Fibroblast of skin of right biceps (primary cell): ENCODE data around the gene LYPLAL1.

Experiments used
- DNase-seq: peaks from one replicate; pipeline ENCODE4 v3.0.0-alpha.2; 2013

Gene LYPLAL1

DNA sequence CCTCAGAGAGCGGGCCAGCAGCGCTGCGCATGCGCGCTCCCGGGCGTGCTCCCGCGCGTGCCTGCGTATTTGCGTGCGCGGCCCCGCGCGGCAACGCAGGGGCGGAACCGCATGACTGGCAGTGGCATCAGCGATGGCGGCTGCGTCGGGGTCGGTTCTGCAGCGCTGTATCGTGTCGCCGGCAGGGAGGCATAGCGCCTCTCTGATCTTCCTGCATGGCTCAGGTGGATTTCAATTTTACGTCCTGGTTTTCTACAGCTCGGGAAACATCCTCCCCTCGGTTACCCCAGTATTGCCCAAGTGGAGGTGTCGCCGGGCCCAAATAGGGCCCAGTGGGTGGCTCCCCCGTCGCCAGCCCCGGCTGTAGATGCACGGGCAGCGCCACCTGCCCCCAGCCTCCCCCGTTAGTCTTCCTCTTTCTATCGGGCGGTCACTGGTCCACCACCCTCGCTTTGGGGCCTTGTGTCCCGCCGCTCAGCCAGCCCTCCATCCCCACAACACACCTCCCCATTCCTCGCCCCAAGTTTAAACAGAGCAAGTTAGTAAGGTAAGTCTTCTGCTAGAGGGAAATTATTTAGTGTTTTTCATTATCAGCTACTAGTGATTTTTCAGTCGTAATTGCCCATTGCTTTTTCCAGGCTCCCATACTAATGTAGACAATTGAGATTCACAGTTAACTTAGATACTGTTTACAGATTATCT lies at the start of gene LYPLAL1:
Gene LYPLAL1, plus strand, starts transcription at position 121 of the 702 bp plus-strand sequence. Its CDS starts 13 bp downstream, at position 134.
- peak; percentile 89 for DNase-seq

DNA sequence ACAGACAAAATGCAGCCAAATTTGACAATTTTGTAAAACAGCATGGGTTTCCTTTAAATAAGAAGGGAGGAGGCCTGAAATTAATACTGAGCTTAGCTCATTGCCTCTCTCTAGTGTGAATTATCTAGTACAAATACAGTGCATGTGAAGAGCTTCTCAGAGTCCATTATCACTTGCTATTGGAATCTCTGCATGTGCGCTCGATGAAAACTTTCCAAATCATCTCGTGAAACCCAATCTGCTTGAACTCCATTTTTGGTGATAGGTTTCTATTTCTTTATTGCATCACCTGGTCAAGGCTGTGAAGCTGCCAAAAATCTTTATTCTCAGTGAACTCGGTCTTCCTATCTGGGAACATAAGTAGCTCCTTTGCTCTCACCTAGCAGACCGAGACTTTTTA lies 49.5 kb upstream of the LYPLAL1 start:
- DNase-seq: no peak

- no peak for DNase-seq
Observed at GRCh38 chr1:219125342-219125741, 48.3 kb upstream of the LYPLAL1 start.

DNA sequence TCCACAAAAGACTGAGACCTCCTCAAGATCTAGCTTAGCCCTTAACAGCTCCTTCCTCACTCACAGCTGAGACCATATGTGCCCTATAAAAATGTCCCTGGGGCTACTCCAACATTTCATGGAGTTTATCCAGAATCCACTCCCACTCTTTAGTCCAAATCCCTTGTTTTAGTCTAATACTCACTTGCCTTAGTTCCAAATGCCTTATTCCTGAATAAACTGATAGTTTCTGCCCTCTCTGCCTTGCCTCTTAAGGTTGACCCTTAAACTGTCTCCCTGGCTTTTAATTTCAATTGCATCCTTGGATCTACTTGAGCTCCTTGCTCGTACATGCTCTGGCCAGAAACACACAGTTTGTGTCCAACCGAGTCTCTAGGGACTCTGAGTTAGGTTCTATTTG lies 47.3 kb upstream of the LYPLAL1 start:
- DNase-seq: no peak

- DNase-seq: no peak
Observed at GRCh38 chr1:219128957-219129356, 44.7 kb upstream of the LYPLAL1 start.

DNA sequence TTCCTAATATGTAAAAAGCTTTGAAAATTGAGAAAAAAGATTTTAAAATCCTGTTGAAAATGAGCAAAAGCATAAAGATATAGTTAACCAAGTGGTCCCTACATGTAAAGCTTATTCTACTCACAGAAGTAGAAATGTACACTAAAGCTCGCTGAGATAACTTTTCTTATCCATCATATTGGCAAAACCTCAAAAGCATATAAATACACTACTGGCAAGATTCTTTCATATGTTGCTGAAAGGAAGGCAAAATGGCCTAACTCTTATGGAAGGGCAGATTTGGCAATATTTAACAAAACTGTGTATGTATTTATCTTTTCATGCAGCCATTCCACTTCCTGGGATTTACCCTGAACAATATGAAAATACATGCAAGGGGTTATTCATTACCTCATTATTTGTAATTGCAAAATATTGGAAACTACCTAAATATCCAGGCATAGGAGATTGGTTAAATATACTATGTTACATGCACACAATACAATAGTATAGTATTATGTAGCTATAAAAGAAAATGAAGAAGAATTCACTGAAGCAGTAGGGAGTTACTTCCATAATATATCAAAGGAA lies 43.2 kb upstream of the LYPLAL1 start:
- no peak for DNase-seq

DNA sequence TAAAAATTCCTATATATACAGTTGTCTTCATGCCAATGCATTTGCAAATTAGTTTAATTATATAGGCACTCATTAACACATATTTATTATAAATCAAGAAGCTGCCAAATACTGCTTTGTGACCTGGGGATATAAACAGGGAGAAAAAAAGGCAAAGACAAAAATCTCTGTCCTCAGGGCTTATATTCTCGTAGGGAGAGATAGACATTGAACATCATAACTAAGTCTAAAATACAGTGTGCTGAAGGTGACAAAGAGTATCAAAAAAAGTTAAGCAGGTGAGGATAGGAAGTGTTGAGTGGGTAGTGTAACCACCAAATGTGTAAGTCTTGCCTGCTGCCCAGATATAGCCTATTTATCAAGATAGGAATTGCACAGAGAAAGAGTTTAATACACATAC lies 40.7 kb upstream of the LYPLAL1 start:
- no peak for DNase-seq

GRCh38 chr1:219138747-219139146 lies 34.9 kb upstream of the LYPLAL1 start:
- DNase-seq: no peak

GRCh38 chr1:219140303-219140877 lies 33.3 kb upstream of the LYPLAL1 start:
- DNase-seq: no peak

- peak; percentile 38 for DNase-seq
Observed at GRCh38 chr1:219143735-219144134, 29.9 kb upstream of the LYPLAL1 start.

GRCh38 chr1:219144658-219145315 lies 28.9 kb upstream of the LYPLAL1 start:
- no peak for DNase-seq

GRCh38 chr1:219147571-219148019 lies 26.1 kb upstream of the LYPLAL1 start:
- DNase-seq: no peak

GRCh38 chr1:219149009-219149577 lies 24.6 kb upstream of the LYPLAL1 start:
- DNase-seq: no peak

- DNase-seq: no peak
Observed at GRCh38 chr1:219149953-219150352, 23.7 kb upstream of the LYPLAL1 start.

- no peak for DNase-seq
Observed at GRCh38 chr1:219150913-219151312, 22.8 kb upstream of the LYPLAL1 start.

DNA sequence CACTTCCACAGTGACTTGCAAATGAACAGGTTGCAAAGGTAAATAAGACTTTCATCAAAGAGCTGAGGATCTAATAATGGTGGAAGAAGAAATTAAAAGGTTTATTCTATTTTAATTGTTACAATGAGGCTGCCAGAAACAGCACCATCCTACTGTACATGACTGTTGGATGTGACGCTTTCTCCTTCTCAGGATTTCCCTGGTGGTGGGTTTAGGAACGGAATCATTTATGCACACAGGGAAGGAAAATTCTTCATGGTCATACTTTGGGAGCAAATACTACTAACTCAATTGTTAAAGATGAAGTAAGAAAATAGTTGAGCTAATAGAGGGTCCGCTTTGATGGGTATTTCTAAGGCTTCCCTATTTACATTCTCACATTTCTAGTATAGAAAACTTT lies 22.2 kb upstream of the LYPLAL1 start:
- DNase-seq: no peak

DNA sequence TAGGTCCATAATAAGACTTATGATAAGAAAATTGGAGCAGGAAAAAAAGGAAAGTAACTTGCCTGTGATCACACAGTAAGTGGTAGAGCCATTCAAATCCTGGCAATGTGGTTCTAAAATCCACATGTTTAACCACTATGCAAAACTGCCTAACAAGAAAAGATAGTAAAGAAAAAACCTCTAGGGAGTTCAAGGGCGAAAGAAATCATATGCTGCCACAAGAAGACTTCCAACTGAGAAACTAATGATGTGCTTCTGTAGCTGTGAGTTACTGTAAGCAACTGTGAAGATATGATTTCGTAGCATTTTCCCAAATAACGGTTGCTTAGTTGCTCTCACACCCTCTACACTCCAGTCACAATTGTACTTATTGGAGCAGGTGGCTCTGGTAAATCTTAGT lies 20.9 kb upstream of the LYPLAL1 start:
- no peak for DNase-seq

DNA sequence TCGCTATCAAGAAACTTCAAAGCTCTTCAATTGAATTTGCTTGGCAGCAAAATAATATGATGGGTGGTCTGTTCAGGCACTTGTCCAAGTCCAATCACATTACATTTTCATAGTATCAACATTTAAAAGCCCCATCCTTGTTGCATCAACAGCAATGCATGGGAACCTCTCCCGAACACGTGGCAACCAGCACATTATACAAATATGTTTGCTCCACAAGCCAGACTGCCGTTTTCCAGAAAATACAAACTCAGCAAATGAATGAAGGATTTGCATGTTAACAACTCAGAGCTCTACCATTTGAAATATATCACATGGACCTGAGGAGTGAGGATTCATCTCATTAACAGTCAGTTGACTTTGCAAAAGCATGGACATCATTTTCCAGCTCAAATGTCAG lies 20.0 kb upstream of the LYPLAL1 start:
- peak; percentile 53 for DNase-seq

DNA sequence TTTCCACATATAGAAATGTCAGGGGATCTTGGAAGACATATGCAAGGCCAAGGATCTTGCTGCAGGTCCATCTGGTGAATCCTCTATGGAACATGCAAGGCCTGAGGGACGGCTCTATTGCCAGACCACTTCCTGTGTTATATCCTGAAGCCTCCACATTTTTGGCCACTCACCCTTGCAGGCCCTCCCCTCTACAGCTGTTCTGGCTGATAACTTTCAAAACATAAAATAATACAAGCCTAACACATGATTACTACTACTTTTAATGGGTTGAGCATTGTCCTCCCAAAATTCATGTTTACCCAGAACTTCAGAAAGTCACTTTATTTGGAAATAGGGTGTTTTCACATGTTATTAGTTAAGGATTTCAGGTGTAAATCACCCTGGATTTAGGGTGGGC lies 18.5 kb upstream of the LYPLAL1 start:
- DNase-seq: no peak

DNA sequence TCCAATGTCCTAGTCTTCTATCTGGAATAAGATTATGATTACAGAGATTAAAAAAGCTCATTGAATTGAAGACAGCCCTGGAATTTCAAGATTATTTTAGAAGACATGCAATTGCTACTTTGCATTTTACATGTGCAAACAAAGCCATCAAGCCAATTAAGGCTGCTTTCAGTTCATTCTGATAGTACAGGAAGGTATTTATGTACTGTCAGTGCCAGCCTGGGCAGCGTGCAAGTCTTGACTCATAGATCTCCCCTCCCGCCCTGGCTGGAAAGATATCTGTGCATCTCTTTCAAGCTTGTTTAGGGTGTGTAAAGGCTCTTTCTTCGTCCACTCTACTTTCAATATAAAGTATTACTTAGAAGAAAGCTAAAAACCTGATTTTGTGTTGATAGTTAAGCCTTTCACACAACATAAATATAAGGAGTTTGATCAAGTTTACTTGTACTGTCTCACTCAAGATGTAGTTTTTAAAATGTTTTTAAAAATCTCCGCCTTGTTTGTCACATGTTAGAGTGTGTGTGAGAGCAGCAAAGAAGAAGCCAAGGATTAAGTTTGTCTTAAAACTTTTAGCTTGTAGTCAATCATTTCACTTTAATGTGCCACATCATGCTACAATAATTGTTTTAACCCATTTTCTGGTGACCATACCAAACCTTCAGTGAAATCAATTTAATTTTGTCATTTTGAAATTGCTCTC lies 13.6 kb upstream of the LYPLAL1 start:
- no peak for DNase-seq

DNA sequence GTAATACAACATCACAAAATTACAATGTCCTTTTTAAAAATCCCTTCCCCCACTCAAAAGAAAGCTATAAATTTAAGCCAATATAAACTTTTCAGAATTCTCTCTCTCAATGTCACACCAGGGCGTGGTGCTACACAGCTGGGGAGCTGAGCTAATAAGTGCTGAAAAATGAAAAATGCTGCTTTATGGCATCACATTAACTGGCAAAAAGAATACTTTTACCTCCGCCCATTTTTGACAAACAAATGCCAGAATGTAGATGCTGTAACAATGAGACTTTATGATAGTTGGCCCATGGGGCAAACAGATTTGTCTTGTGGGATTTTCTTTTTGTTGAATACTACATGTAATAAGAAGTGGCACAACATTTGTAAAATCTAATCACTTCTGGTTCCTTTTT lies 12.7 kb upstream of the LYPLAL1 start:
- no peak for DNase-seq

DNA sequence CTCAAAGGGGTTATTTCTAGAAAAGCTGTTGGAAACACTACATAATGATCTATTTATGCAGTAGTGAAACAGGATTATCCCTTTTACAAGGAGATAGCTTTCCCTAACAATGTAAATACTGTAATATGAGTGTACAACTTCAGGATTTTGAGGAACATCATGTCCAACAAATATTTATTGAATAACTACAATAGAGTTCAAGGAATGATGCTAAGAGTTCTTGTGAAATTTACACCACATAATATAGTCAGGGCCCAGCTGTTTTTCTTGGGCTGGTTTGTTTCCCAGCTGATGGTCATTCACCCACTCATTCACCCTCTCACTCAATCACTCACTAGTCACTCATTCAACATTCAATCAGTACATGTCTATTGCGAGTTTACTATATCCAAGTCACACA lies 12.3 kb upstream of the LYPLAL1 start:
- no peak for DNase-seq

GRCh38 chr1:219163401-219163954 lies 10.2 kb upstream of the LYPLAL1 start:
- DNase-seq: no peak
